HG03097 (cell line): ENCODE data around the gene PPP1R2.

ENCODE experiments used
- ATAC-seq: cut with Tn5 transposase; IDR thresholded peaks from one replicate; pipeline ENCODE4 v1.9.1; 2021; ENCODE audit not compliant: unreplicated experiment, low FRiP score

PPP1R2 gene

DNA sequence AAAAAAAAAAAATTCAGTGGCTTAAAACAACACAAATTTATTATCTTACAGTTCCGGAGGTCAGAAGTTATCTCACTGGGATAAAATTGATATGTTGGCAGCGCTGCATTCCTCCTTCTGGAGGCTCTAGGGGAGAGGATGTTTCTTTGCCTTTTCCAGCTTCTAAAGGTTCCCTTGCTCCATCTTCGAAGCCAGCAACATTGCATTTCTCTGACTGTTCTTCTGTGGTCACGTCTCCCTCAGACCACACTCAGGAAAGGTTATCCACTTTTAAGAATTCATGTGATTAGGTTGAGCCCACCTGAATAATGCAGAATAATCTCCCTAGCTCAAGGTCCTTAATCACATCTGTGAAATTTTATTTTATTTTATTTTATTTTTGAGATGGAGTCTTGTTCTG, 76.9 kb downstream of the PPP1R2 start:
- no peak for ATAC-seq
